ENCODE results near the gene RRAGB.

- TF ChIP-seq POLR2A (IDR thresholded peaks at IDR 0.05; ENCODE audit: low read depth, low read length), result no peak
- no peak for TF ChIP-seq POLR2AphosphoS5 (IDR thresholded peaks at IDR 0.05; ENCODE audit: low read depth, low read length)
- no peak for TF ChIP-seq TAF1 (IDR thresholded peaks at IDR 0.05; ENCODE audit: low read depth, low read length)
- no peak for TF ChIP-seq POU2F2 (IDR thresholded peaks at IDR 0.05; ENCODE audit: low read depth, low read length)
Measured at GRCh38 chrX:55695227-55696018, 22.1 kb upstream of the RRAGB start.
